Measurements from ENCODE around the gene DPM3.

The DPM3 gene

GRCh38 chr1:155179112-155180031, 39.0 kb upstream of the DPM3 start:
- no peak for TF ChIP-seq CTCF (IDR thresholded peaks at IDR 0.05; ENCODE audit: control extremely low read depth, extremely low read depth, low read depth, missing control alignments)
- DNase-seq (ENCODE audit: extremely low spot score) = no peak
- ChIA-PET POLR2A (no interaction called here), CTCF (interaction anchor here (1.0 to 11.6 kb wide), 5 partner anchors 12 to 88 kb away, joined by 3 to 167 read pairs (median 6); no protein-coding TSS in a partner anchor)

GRCh38 chr1:155178441-155179111, 38.2 kb upstream of the DPM3 start:
- TF ChIP-seq CTCF (IDR thresholded peaks at IDR 0.05; ENCODE audit: control extremely low read depth, extremely low read depth, low read depth, missing control alignments) = no peak
- DNase-seq (ENCODE audit: extremely low spot score) = no peak
- POLR2A ChIA-PET = interaction anchor here (0.6 kb wide), 1 partner anchor 16 kb away, joined by 3 read pairs; no protein-coding TSS in a partner anchor
- CTCF ChIA-PET = interaction anchor here (1.8 to 11.6 kb wide), 5 partner anchors 11 to 87 kb away, joined by 6 to 167 read pairs (median 9); no protein-coding TSS in a partner anchor

GRCh38 chr1:155177918-155178281, 37.6 kb upstream of the DPM3 start:
- ChIA-PET CTCF (interaction anchor here (0.7 to 11.6 kb wide), 12 partner anchors 8 to 93 kb away, joined by 3 to 167 read pairs (median 6); no protein-coding TSS in a partner anchor), POLR2A (interaction anchor here (0.6 kb wide), 1 partner anchor 17 kb away, joined by 3 read pairs; no protein-coding TSS in a partner anchor)
- TF ChIP-seq CTCF (IDR thresholded peaks at IDR 0.05; ENCODE audit: control extremely low read depth, extremely low read depth, low read depth, missing control alignments) = no peak
- DNase-seq (ENCODE audit: extremely low spot score) = no peak

GRCh38 chr1:155177192-155177917, 37.0 kb upstream of the DPM3 start:
- DNase-seq (ENCODE audit: extremely low spot score) = no peak
- POLR2A ChIA-PET = no interaction called here
- no peak for TF ChIP-seq CTCF (IDR thresholded peaks at IDR 0.05; ENCODE audit: control extremely low read depth, extremely low read depth, low read depth, missing control alignments)
- CTCF ChIA-PET = interaction anchor here (0.7 to 11.6 kb wide), 14 partner anchors 9 to 207 kb away, joined by 3 to 167 read pairs (median 6); partner anchors contain the start of gene SHC1

GRCh38 chr1:155176544-155177071, 36.3 kb upstream of the DPM3 start:
- DNase-seq (ENCODE audit: extremely low spot score) = peak; percentile 89
- TF ChIP-seq CTCF (IDR thresholded peaks at IDR 0.05; ENCODE audit: control extremely low read depth, extremely low read depth, low read depth, missing control alignments) = peak; percentile 94
- CTCF ChIA-PET = interaction anchor here (0.7 to 11.6 kb wide), 15 partner anchors 9 to 206 kb away, joined by 3 to 167 read pairs (median 9); partner anchors contain the start of genes MTX1, SHC1 and THBS3
- POLR2A ChIA-PET = no interaction called here

Measured in GM10248 (cell line).